ENCODE results near the gene CLDN11. TPM values are rescaled to one million over a fixed set of nuclear protein-coding genes. Genes with fewer than 3 reads are reported as not detected.

Gene CLDN11
- total and polyA plus RNA-seq, 2 of the 8 experiments (the other 6 are each of a cell fraction or from before 2014, with no cell fraction given): 4.8 to 12.5 TPM

DNA sequence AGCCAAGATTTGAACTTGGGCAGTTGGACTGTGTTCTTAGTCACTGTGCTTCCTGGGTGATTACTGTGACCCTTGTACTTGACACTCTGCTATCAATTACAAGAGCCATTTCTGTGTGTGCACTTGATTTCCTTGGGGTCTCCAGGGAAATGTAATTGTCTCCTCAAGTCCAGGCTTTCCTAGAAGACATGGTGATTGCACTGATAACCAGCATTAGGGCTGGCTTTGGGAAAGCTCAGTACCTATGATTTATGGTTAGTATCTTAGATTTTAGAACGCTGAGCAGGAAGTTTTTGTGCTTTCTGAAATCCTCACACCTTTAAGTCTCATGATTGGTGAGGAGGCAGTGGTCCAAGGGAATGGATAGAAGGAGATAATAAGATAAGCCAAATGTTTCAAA, 1.6 kb upstream of the CLDN11 start:
- H4K8ac ChIP-seq (ENCODE audit: extremely low read depth, insufficient read depth, low read length): no peak overlapping the region
- no peak overlapping the region for H3K23ac ChIP-seq (ENCODE audit: insufficient read length)
- no peaks in the 10 kb centered on the region for H3K36me3 ChIP-seq (ENCODE audit: control insufficient read depth in 2 of 4, insufficient read depth in 4 of 4, low read length in 3 of 4)
- H3K4me1 ChIP-seq (replicated peaks in 1 of 4; ENCODE audit: control insufficient read depth in 3 of 4, insufficient read depth in 4 of 4, low read length in 3 of 4): peaks cover 3 to 11% (median 6%) of the 10 kb centered on the region in 4 experiments
- no peak overlapping the region for H2BK15ac ChIP-seq (ENCODE audit: low read length)
- no peak overlapping the region for H3K4me3 ChIP-seq (ENCODE audit: extremely low read depth in 1 of 4, insufficient read depth in 2 of 4, low read depth in 3 of 4, low read length in 4 of 4)
- no peaks in the 10 kb centered on the region for H3K79me2 ChIP-seq (ENCODE audit: control insufficient read depth in 1 of 2, insufficient read depth in 2 of 2, low read length in 2 of 2)
- H3K9ac ChIP-seq (replicated peaks in 1 of 4; ENCODE audit: extremely low read depth in 1 of 4, low read depth in 3 of 4, low read length in 3 of 4): no peak overlapping the region
- H2AK5ac ChIP-seq (ENCODE audit: low read depth, low read length): no peak overlapping the region
- no peak overlapping the region for H3K4ac ChIP-seq (replicated peaks; ENCODE audit: insufficient read length, low read depth, low read length)
- H2AFZ ChIP-seq (ENCODE audit: low read length): no peak overlapping the region
- H2BK20ac ChIP-seq (ENCODE audit: low read length): no peak overlapping the region
- no peak overlapping the region for H2BK5ac ChIP-seq (ENCODE audit: low read depth, low read length)
- no peak overlapping the region for H3K18ac ChIP-seq (ENCODE audit: extremely low read depth, low read length)
- TF ChIP-seq JUN (IDR thresholded peaks at IDR 0.05; ENCODE audit: low read depth, low read length): no peak
- no peak for TF ChIP-seq CHD2 (IDR thresholded peaks at IDR 0.05; ENCODE audit: low read length)
- no peak for TF ChIP-seq CBX8 (IDR thresholded peaks at IDR 0.05; ENCODE audit: borderline replicate concordance, low read depth, low read length)
- no peak for TF ChIP-seq RBBP5 (IDR thresholded peaks at IDR 0.05; ENCODE audit: borderline replicate concordance, low read depth, low read length)
- TF ChIP-seq KDM1A (IDR thresholded peaks at IDR 0.05; ENCODE audit: borderline replicate concordance, low read length): no peak
- TF ChIP-seq RFX5 (IDR thresholded peaks at IDR 0.05; ENCODE audit: borderline replicate concordance, low read depth, low read length): no peak
- TF ChIP-seq SP2 (IDR thresholded peaks at IDR 0.05; ENCODE audit: low read length): no peak
- no peaks in the 10 kb centered on the region for H3K79me1 ChIP-seq (ENCODE audit: low read depth, low read length)
- no peak overlapping the region for H3K27ac ChIP-seq (ENCODE audit: low read depth, low read length)
- no peak overlapping the region for H3K14ac ChIP-seq (ENCODE audit: insufficient read length)
- ChIA-PET CTCF (ENCODE audit: partially characterized antibody) (interaction anchor here (0.7 to 10.6 kb wide), 6 partner anchors 59 to 395 kb away, joined by 3 to 273 read pairs (median 6); no protein-coding TSS in a partner anchor), POLR2A (ENCODE audit: partially characterized antibody) (interaction anchor here (1.1 kb wide), 1 partner anchor 53 kb away, joined by 3 read pairs; no protein-coding TSS in a partner anchor)
- no peak overlapping the region for H3K4me2 ChIP-seq (ENCODE audit: insufficient read depth in 1 of 2, low read depth in 2 of 2, low read length in 2 of 2)
- no peak overlapping the region for H2BK12ac ChIP-seq (ENCODE audit: low read depth, low read length)
- no peak overlapping the region for H4K5ac ChIP-seq (ENCODE audit: insufficient read length, low read depth, low read length)
- no peaks in the 10 kb centered on the region for H3K9me3 ChIP-seq (ENCODE audit: insufficient read depth in 2 of 2, low read depth in 1 of 2, low read length in 1 of 2)
- H3K23me2 ChIP-seq (ENCODE audit: low read depth, low read length): peaks cover 7% of the 10 kb centered on the region; the same call in 1 of the 2 replicates
- H4K20me1 ChIP-seq (replicated peaks in 1 of 2; ENCODE audit: control insufficient read depth in 1 of 2, insufficient read depth in 2 of 2, low read length in 2 of 2): peaks cover 0 to 3% of the 10 kb centered on the region in 2 experiments
- FAIRE-seq: no peak
- no peak overlapping the region for H3K56ac ChIP-seq (replicated peaks; ENCODE audit: insufficient read length, low read depth, low read length)
- no peak for DNase-seq (ENCODE audit: low read depth in 1 of 2, low spot score in 2 of 2)
- no peak overlapping the region for H4K91ac ChIP-seq (replicated peaks; ENCODE audit: insufficient read length, low read length)
- 92% methylated on average over 1 of the region's 1 CpG; no CpG with 5 or more reads in 1 of the 2 experiments for WGBS, 2 experiments (ENCODE audit: extremely low coverage in 1 of 2, insufficient coverage in 1 of 2, insufficient read length in 1 of 2, insufficient replicate concordance in 2 of 2, low coverage in 1 of 2, low lambda C conversion rate in 2 of 2, missing lambda C conversion rate in 1 of 2)
- H3K27me3 ChIP-seq (replicated peaks in 1 of 4; ENCODE audit: control insufficient read depth in 3 of 4, extremely low read depth in 1 of 4, insufficient read depth in 3 of 4, low read length in 3 of 4): peaks cover 10 to 39% (median 31%) of the 10 kb centered on the region in 4 experiments
- no peak overlapping the region for H2BK120ac ChIP-seq (replicated peaks; ENCODE audit: low read depth, low read length)

Measured in H1 (cell line).